Measurements from ENCODE around the gene CLEC4D.

The CLEC4D gene

GRCh38 chr12:8566525-8566924 is 53.2 kb downstream of the CLEC4D start:
- DNase-seq (ENCODE audit: low spot score): no peak
- in situ Hi-C loops (cut with MboI; ENCODE audit: low pct_unique_long_range_greater_than_20kb, low sequenced_read_pairs, unreplicated experiment): no loop called here
- TF ChIP-seq, protein P1, sequence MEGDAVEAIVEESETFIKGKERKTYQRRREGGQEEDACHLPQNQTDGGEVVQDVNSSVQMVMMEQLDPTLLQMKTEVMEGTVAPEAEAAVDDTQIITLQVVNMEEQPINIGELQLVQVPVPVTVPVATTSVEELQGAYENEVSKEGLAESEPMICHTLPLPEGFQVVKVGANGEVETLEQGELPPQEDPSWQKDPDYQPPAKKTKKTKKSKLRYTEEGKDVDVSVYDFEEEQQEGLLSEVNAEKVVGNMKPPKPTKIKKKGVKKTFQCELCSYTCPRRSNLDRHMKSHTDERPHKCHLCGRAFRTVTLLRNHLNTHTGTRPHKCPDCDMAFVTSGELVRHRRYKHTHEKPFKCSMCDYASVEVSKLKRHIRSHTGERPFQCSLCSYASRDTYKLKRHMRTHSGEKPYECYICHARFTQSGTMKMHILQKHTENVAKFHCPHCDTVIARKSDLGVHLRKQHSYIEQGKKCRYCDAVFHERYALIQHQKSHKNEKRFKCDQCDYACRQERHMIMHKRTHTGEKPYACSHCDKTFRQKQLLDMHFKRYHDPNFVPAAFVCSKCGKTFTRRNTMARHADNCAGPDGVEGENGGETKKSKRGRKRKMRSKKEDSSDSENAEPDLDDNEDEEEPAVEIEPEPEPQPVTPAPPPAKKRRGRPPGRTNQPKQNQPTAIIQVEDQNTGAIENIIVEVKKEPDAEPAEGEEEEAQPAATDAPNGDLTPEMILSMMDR (IDR thresholded peaks at IDR 0.05; ENCODE audit: extremely low read depth, insufficient read depth, missing control alignments): no peak

Measured in GM13977 (cell line).